Measurements from ENCODE around the gene PDIA4.

DNA sequence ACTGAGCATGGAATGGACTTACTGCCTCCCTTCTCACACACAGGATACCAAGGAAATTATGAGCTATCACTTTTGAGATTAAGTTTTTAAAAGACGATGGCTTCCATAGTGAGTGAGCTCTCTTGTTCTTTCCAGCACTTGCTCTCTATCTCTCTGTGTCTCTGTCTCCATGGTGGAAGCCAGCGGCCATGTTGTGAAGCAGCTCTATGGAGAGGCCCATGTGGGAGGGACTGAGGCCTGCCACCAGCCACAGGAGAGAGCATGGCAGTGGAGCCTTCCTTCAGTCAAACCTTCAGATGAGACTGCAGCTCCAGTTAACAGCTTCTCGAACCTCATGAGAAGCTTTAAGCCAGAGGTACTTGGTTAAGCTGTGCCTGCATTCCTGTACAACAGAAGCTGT, 20.5 kb upstream of the PDIA4 start:
- TF ChIP-seq YY1 (IDR thresholded peaks at IDR 0.05; ENCODE audit: low read depth) (no peak), MAX (IDR thresholded peaks at IDR 0.05) (no peak), REST (IDR thresholded peaks at IDR 0.05; ENCODE audit: low read depth) (no peak), TAF1 (IDR thresholded peaks at IDR 0.05; ENCODE audit: low read depth) (no peak), RAD21 (IDR thresholded peaks at IDR 0.05; ENCODE audit: low read depth) (no peak), TCF12 (IDR thresholded peaks at IDR 0.05; ENCODE audit: low read depth) (no peak), USF1 (IDR thresholded peaks at IDR 0.05) (no peak)

Data from Ishikawa (cell line).